ENCODE data around the gene EXOC4. TPM values are rescaled to one million over a fixed set of nuclear protein-coding genes. Genes with fewer than 3 reads are reported as not detected.

The EXOC4 gene
- total RNA-seq, 1 donor from 2014 or later: 51.6 TPM

- H3K36me3 ChIP-seq (ENCODE audit: control insufficient read depth, insufficient read depth, low read length): no peaks in the 10 kb centered on the region
- H3K27me3 ChIP-seq (ENCODE audit: control insufficient read depth, insufficient read depth, low read length): no peaks in the 10 kb centered on the region
- H3K4me3 ChIP-seq (ENCODE audit: low read depth, low read length): no peak overlapping the region
- no peak for DNase-seq (ENCODE audit: low read depth)
- TF ChIP-seq CTCF (IDR thresholded peaks at IDR 0.05; ENCODE audit: insufficient read depth, low read length, poor library complexity, severe bottlenecking): no peak
These were observed 720.8 kb downstream of the EXOC4 start for GRCh38 chr7:133973710-133974109.

- H3K36me3 ChIP-seq (ENCODE audit: control insufficient read depth, insufficient read depth, low read length): no peaks in the 10 kb centered on the region
- TF ChIP-seq CTCF (IDR thresholded peaks at IDR 0.05; ENCODE audit: insufficient read depth, low read length, poor library complexity, severe bottlenecking): no peak
These were observed 722.3 kb downstream of the EXOC4 start for GRCh38 chr7:133975130-133975529.

GRCh38 chr7:133976140-133976539, 723.3 kb downstream of the EXOC4 start:
- Histone ChIP-seq H3K4me3 (ENCODE audit: low read depth, low read length) (no peak overlapping the region), H3K36me3 (ENCODE audit: control insufficient read depth, insufficient read depth, low read length) (no peaks in the 10 kb centered on the region), H3K27me3 (ENCODE audit: control insufficient read depth, insufficient read depth, low read length) (no peaks in the 10 kb centered on the region)
- no peak for DNase-seq (ENCODE audit: low read depth)
- TF ChIP-seq CTCF (IDR thresholded peaks at IDR 0.05; ENCODE audit: insufficient read depth, low read length, poor library complexity, severe bottlenecking): no peak

More at GRCh38 chr7:133975130-133975529, 722.3 kb downstream of the EXOC4 start:
- Histone ChIP-seq H3K27me3 (ENCODE audit: control insufficient read depth, insufficient read depth, low read length) (no peaks in the 10 kb centered on the region), H3K4me3 (ENCODE audit: low read depth, low read length) (no peak overlapping the region)
- no peak for DNase-seq (ENCODE audit: low read depth)

- TF ChIP-seq CTCF (IDR thresholded peaks at IDR 0.05; ENCODE audit: insufficient read depth, low read length, poor library complexity, severe bottlenecking): no peak
- no peaks in the 10 kb centered on the region for H3K36me3 ChIP-seq (ENCODE audit: control insufficient read depth, insufficient read depth, low read length)
- no peak overlapping the region for H3K4me3 ChIP-seq (ENCODE audit: low read depth, low read length)
- DNase-seq (ENCODE audit: low read depth): no peak
- H3K27me3 ChIP-seq (ENCODE audit: control insufficient read depth, insufficient read depth, low read length): no peaks in the 10 kb centered on the region
These were observed 724.8 kb downstream of the EXOC4 start for GRCh38 chr7:133977409-133978274.

- no peak for DNase-seq (ENCODE audit: low read depth)
- Histone ChIP-seq H3K36me3 (ENCODE audit: control insufficient read depth, insufficient read depth, low read length) (no peaks in the 10 kb centered on the region), H3K4me3 (ENCODE audit: low read depth, low read length) (no peak overlapping the region), H3K27me3 (ENCODE audit: control insufficient read depth, insufficient read depth, low read length) (no peaks in the 10 kb centered on the region)
- no peak for TF ChIP-seq CTCF (IDR thresholded peaks at IDR 0.05; ENCODE audit: insufficient read depth, low read length, poor library complexity, severe bottlenecking)
These were observed 725.8 kb downstream of the EXOC4 start for GRCh38 chr7:133978502-133979295.
